Upper lobe of left lung (tissue), 6 donors: ENCODE data around the gene FCRL5. TPM values are rescaled to one million over a fixed set of nuclear protein-coding genes. Genes with fewer than 3 reads are reported as not detected.

Experiments used
- ATAC-seq, 2 donors: fragments of 200-7000 bp; cut with Tn5 transposase; one replicate each; pipeline ENCODE4 v1.9.1; 2022; ENCODE audit warnings: mild to moderate bottlenecking in 2 of 2, moderate library complexity in 2 of 2; ENCODE audit not compliant: low FRiP score in 2 of 2
- DNase-seq, 2 donors: peaks; one replicate each; pipeline ENCODE4 v3.0.0-alpha.2; 2019 to 2020
- H3K27ac ChIP-seq, 4 donors: fragments of 200-600 bp; sonication (generic); one replicate each; pipeline ENCODE4 v1.5.1; 2016 to 2019
- H3K27me3 ChIP-seq, 4 donors: fragments of 200-600 bp; sonication (generic); one replicate each; pipeline ENCODE4 v1.5.1; 2017 to 2019
- H3K36me3 ChIP-seq, 4 donors: fragments of 200-600 bp; sonication (generic); one replicate each; pipeline ENCODE4 v1.5.1; 2016 to 2019
- H3K4me1 ChIP-seq, 4 donors: fragments of 200-600 bp; sonication (generic); one replicate each; pipeline ENCODE4 v1.5.1; 2018 to 2019
- H3K4me3 ChIP-seq, 4 donors: fragments of 200-600 bp; sonication (generic); one replicate each; pipeline ENCODE4 v1.5.1; 2017 to 2019; ENCODE audit warnings: mild to moderate bottlenecking in 2 of 4, moderate library complexity in 1 of 4
- H3K9me3 ChIP-seq, 4 donors: fragments of 200-600 bp; sonication (generic); one replicate each; pipeline ENCODE4 v1.5.1; 2018 to 2019
- CTCF ChIP-seq, 6 experiments: fragments of 450-650 bp in 4 of 6; fragments of 200-600 bp in 2 of 6; sonication (generic) in 2 of 6; IDR thresholded peaks; one replicate each; pipeline ENCODE4 v1.5.1; 2016 to 2019; ENCODE audit warnings: antibody characterized with exemption in 6 of 6
- EP300 ChIP-seq, 4 donors: sonication (generic); formaldehyde crosslinking; IDR thresholded peaks; one replicate each; pipeline ENCODE4 v1.5.1; 2017; ENCODE audit warnings: antibody characterized with exemption in 4 of 4, control low read depth in 2 of 4
- POLR2A ChIP-seq, 4 donors: fragments of 450-650 bp; IDR thresholded peaks; one replicate each; pipeline ENCODE4 v1.5.1; 2016 to 2017; ENCODE audit warnings: antibody characterized with exemption in 4 of 4, mild to moderate bottlenecking in 2 of 4
- POLR2AphosphoS5 ChIP-seq, 2 donors: sonication (generic); formaldehyde crosslinking; IDR thresholded peaks; one replicate each; pipeline ENCODE4 v1.5.1; 2017; ENCODE audit warnings: antibody characterized with exemption in 2 of 2
- WGBS, 2 donors: methylation state at CpG; one replicate each; pipeline ENCODE4 v1.1.5; 2017 to 2018; 5-methylcytosine and 5-hydroxymethylcytosine counted together
- total RNA-seq, 6 donors: library from RNA; depleted of rRNA in 4 of 6; stranded (reverse); fragments of >200 nt in 4 of 6; gene quantifications; one replicate each; pipeline versions ENCODE4 v1.1.0 to v1.2.1, GENCODE V29; 2016 to 2021
- donor health status: DM: no; HTN: no; CAD: no; lungs with moderate emphysema.
- donor health status: DM: no; HTN: yes; CAD: no; lungs with severe emphysema.

The FCRL5 gene
- total RNA-seq, 6 donors from 2014 or later: 0.22 to 9.8 (median 2.1) TPM

GRCh38 chr1:157577420-157577819 lies 25.1 kb upstream of the FCRL5 start:
- TF ChIP-seq POLR2AphosphoS5 (IDR thresholded peaks at IDR 0.05): no peak
- no peak for TF ChIP-seq EP300 (IDR thresholded peaks at IDR 0.05)
- no peak for TF ChIP-seq POLR2A (IDR thresholded peaks at IDR 0.05)
- no peak for TF ChIP-seq CTCF (IDR thresholded peaks at IDR 0.05)
- ATAC-seq (no peak), DNase-seq (no peak)
- H3K27ac ChIP-seq: no peak overlapping the region
- no peaks in the 10 kb centered on the region for H3K27me3 ChIP-seq
- no peaks in the 10 kb centered on the region for H3K4me1 ChIP-seq
- H3K4me3 ChIP-seq: no peak overlapping the region
- WGBS, 2 donors: 76 to 87% methylated on average over 3 of the region's 3 CpGs
- H3K36me3 ChIP-seq: no peaks in the 10 kb centered on the region
- H3K9me3 ChIP-seq: no peaks in the 10 kb centered on the region

DNA sequence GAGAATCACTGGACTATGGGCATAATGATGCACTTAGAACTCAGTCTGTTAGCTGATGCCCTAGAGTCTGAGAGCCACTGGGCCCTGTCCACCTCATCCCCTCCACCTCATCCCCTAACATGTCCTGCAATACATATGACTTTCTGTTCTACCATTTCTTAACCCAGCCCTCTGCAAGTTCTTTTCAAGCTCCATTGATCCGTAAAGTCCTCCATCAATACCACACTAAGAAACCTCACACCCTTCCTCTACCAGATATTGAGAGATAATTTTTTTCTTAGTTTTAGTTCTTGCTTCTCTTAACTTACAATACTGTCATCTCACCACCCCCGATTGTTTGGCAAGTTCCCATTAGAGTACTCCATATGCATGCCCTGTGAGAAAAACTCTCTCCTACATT lies 23.4 kb upstream of the FCRL5 start:
- ATAC-seq: no peak

GRCh38 chr1:157574836-157575235 lies 22.5 kb upstream of the FCRL5 start:
- Histone ChIP-seq H3K4me1 (no peaks in the 10 kb centered on the region), H3K27ac (no peak overlapping the region), H3K27me3 (no peaks in the 10 kb centered on the region), H3K9me3 (no peaks in the 10 kb centered on the region), H3K36me3 (no peaks in the 10 kb centered on the region), H3K4me3 (no peak overlapping the region)
- DNase-seq: no peak
- no peak for ATAC-seq
- 76 to 82% methylated on average over 1 of the region's 1 CpG for WGBS, 2 donors
- TF ChIP-seq POLR2AphosphoS5 (IDR thresholded peaks at IDR 0.05): no peak
- TF ChIP-seq EP300 (IDR thresholded peaks at IDR 0.05): no peak
- no peak for TF ChIP-seq POLR2A (IDR thresholded peaks at IDR 0.05)
- TF ChIP-seq CTCF (IDR thresholded peaks at IDR 0.05): no peak

More for the DNA sequence above, 23.4 kb upstream of the FCRL5 start:
- TF ChIP-seq EP300 (IDR thresholded peaks at IDR 0.05): no peak
- TF ChIP-seq POLR2AphosphoS5 (IDR thresholded peaks at IDR 0.05): no peak
- TF ChIP-seq CTCF (IDR thresholded peaks at IDR 0.05): no peak
- TF ChIP-seq POLR2A (IDR thresholded peaks at IDR 0.05): no peak
- H3K36me3 ChIP-seq: no peaks in the 10 kb centered on the region
- no peak overlapping the region for H3K4me3 ChIP-seq
- 86 to 87% methylated on average over 2 of the region's 2 CpGs for WGBS, 2 donors
- DNase-seq: no peak
- H3K27ac ChIP-seq: no peak overlapping the region
- no peaks in the 10 kb centered on the region for H3K9me3 ChIP-seq
- no peaks in the 10 kb centered on the region for H3K4me1 ChIP-seq
- H3K27me3 ChIP-seq: no peaks in the 10 kb centered on the region

DNA sequence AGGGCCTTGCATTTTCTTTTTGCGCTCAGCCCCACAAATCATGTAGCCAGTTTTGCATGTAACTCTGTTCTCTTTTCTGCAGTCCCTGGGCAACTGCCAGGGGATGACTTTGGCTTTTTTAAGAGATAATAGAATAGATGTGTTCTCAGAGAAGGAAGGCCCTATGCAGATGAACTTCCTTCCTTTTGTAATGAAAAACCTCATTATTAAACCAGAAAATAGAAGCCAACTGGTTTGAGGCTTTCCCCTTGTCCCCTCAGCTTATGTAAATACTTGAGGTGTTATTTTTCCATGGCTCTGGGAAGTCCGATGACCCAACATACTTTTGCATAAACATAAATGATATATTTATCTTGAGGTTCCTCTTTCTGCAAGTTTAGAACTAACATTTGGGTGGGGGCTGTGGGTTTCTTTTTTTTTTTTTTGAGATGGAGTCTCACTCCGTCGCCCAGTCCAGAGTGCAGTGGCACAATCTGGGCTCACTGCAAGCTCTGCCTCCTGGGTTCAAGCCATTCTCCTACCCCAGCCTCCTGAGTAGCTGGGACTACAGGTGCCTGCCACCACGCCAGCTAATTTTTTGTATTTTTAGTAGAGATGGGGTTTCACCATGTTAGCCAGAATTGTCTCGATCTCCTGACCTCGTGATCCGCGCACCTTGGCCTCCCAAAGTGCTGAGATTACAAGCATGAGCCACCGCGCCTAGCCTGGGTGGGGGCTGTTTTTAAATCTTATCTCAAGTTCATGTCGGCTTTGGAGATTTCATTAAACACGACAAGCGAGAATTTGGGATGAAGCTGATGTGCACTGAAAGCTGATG lies 14.4 kb upstream of the FCRL5 start:
- DNase-seq (no peak), ATAC-seq (no peak)
- Histone ChIP-seq H3K27ac (no peak overlapping the region), H3K27me3 (no peaks in the 10 kb centered on the region), H3K36me3 (no peaks in the 10 kb centered on the region), H3K4me3 (no peak overlapping the region), H3K9me3 (no peaks in the 10 kb centered on the region), H3K4me1 (no peaks in the 10 kb centered on the region)
- WGBS, 2 donors: 68 to 75% methylated on average over 14 of the region's 14 CpGs
- TF ChIP-seq POLR2AphosphoS5 (IDR thresholded peaks at IDR 0.05): no peak
- TF ChIP-seq POLR2A (IDR thresholded peaks at IDR 0.05): no peak
- no peak for TF ChIP-seq CTCF (IDR thresholded peaks at IDR 0.05)
- TF ChIP-seq EP300 (IDR thresholded peaks at IDR 0.05): no peak

GRCh38 chr1:157562515-157562914 lies 10.2 kb upstream of the FCRL5 start:
- no peak for DNase-seq
- 28 to 41% methylated on average over 2 of the region's 2 CpGs for WGBS, 2 donors
- Histone ChIP-seq H3K36me3 (no peaks in the 10 kb centered on the region), H3K9me3 (no peaks in the 10 kb centered on the region), H3K4me3 (no peak overlapping the region), H3K27me3 (no peaks in the 10 kb centered on the region), H3K27ac (no peak overlapping the region), H3K4me1 (no peaks in the 10 kb centered on the region)
- TF ChIP-seq POLR2A (IDR thresholded peaks at IDR 0.05) (no peak), EP300 (IDR thresholded peaks at IDR 0.05) (no peak), POLR2AphosphoS5 (IDR thresholded peaks at IDR 0.05) (no peak), CTCF (IDR thresholded peaks at IDR 0.05) (no peak)
- no peak for ATAC-seq
